ENCODE results near the gene OPCML.

- no peak for TF ChIP-seq CTCF (IDR thresholded peaks at IDR 0.05)
- TF ChIP-seq POLR2A (IDR thresholded peaks at IDR 0.05) = no peak
These were observed 944.6 kb downstream of the OPCML start for GRCh38 chr11:132587716-132588115.
